ENCODE results near the gene DEFB112. TPM values are rescaled to one million over a fixed set of nuclear protein-coding genes. Genes with fewer than 3 reads are reported as not detected.

The DEFB112 gene
- total RNA-seq, 2 experiments from 2014 or later = not detected

GRCh38 chr6:50070101-50070500 lies 20.4 kb upstream of the DEFB112 start:
- ChIA-PET CTCF (ENCODE audit: unreplicated experiment) (no interaction called here), POLR2A (no interaction called here)
- intact Hi-C loops (cut with micrococcal nuclease; ENCODE audit: unreplicated experiment) = no loop called here
- no peaks in the 10 kb centered on the region for H3K79me2 ChIP-seq (ENCODE audit: insufficient read depth, low read depth, low read length)
- no peaks in the 10 kb centered on the region for H3K4me1 ChIP-seq (ENCODE audit: insufficient read depth, low read length, poor library complexity, severe bottlenecking)
- no peak overlapping the region for H3K27ac ChIP-seq (ENCODE audit: low read depth, low read length, poor library complexity, severe bottlenecking)
- no peaks in the 10 kb centered on the region for H4K20me1 ChIP-seq (ENCODE audit: insufficient read depth, low read length)
- no peak overlapping the region for H2AFZ ChIP-seq (ENCODE audit: low read length)
- no peaks in the 10 kb centered on the region for H3K9me2 ChIP-seq (ENCODE audit: insufficient read depth, low read length)
- BruUV-seq (replicated peaks) = no TSS peak
- H3K36me3 ChIP-seq (ENCODE audit: insufficient read depth, low read length) = no peaks in the 10 kb centered on the region
- H3K4me2 ChIP-seq (ENCODE audit: low read length) = no peak overlapping the region
- no peak for DNase-seq (ENCODE audit: low spot score)
- H3K9me3 ChIP-seq (ENCODE audit: low read length) = no peaks in the 10 kb centered on the region
- TF ChIP-seq CTCF (conservative IDR thresholded peaks at IDR 0.05; ENCODE audit: low read length) (no peak), EZH2phosphoT487 (IDR thresholded peaks at IDR 0.05; ENCODE audit: borderline replicate concordance, low read depth, low read length) (no peak)
- no peak overlapping the region for H3K4me3 ChIP-seq (ENCODE audit: low read depth, low read length, poor library complexity, severe bottlenecking)

- H3K9me2 ChIP-seq (ENCODE audit: insufficient read depth, low read length) = no peaks in the 10 kb centered on the region
- H3K4me1 ChIP-seq (ENCODE audit: insufficient read depth, low read length, poor library complexity, severe bottlenecking) = no peaks in the 10 kb centered on the region
- no peak for DNase-seq (ENCODE audit: low spot score)
- H3K9me3 ChIP-seq (ENCODE audit: low read length) = no peaks in the 10 kb centered on the region
- H3K36me3 ChIP-seq (ENCODE audit: insufficient read depth, low read length) = no peaks in the 10 kb centered on the region
- no TSS peak for BruUV-seq (replicated peaks)
- H3K79me2 ChIP-seq (ENCODE audit: insufficient read depth, low read depth, low read length) = no peaks in the 10 kb centered on the region
- no peak overlapping the region for H3K27ac ChIP-seq (ENCODE audit: low read depth, low read length, poor library complexity, severe bottlenecking)
- CTCF ChIA-PET (ENCODE audit: unreplicated experiment) = no interaction called here
- intact Hi-C loops (cut with micrococcal nuclease; ENCODE audit: unreplicated experiment) = no loop called here
- POLR2A ChIA-PET = no interaction called here
- TF ChIP-seq EZH2phosphoT487 (IDR thresholded peaks at IDR 0.05; ENCODE audit: borderline replicate concordance, low read depth, low read length) = no peak
- peak; percentile 76 for TF ChIP-seq CTCF (conservative IDR thresholded peaks at IDR 0.05; ENCODE audit: low read length)
- H3K4me3 ChIP-seq (ENCODE audit: low read depth, low read length, poor library complexity, severe bottlenecking) = no peak overlapping the region
- H2AFZ ChIP-seq (ENCODE audit: low read length) = no peak overlapping the region
- no peaks in the 10 kb centered on the region for H4K20me1 ChIP-seq (ENCODE audit: insufficient read depth, low read length)
- H3K4me2 ChIP-seq (ENCODE audit: low read length) = no peak overlapping the region
These were observed 12.3 kb upstream of the DEFB112 start for GRCh38 chr6:50062051-50062450.

- H3K79me2 ChIP-seq (ENCODE audit: insufficient read depth, low read depth, low read length) = no peaks in the 10 kb centered on the region
- no peaks in the 10 kb centered on the region for H4K20me1 ChIP-seq (ENCODE audit: insufficient read depth, low read length)
- H3K27ac ChIP-seq (ENCODE audit: low read depth, low read length, poor library complexity, severe bottlenecking) = no peak overlapping the region
- no peak overlapping the region for H3K4me2 ChIP-seq (ENCODE audit: low read length)
- H3K4me3 ChIP-seq (ENCODE audit: low read depth, low read length, poor library complexity, severe bottlenecking) = no peak overlapping the region
- H3K36me3 ChIP-seq (ENCODE audit: insufficient read depth, low read length) = no peaks in the 10 kb centered on the region
- H3K9me2 ChIP-seq (ENCODE audit: insufficient read depth, low read length) = no peaks in the 10 kb centered on the region
- no peaks in the 10 kb centered on the region for H3K4me1 ChIP-seq (ENCODE audit: insufficient read depth, low read length, poor library complexity, severe bottlenecking)
- ChIA-PET POLR2A (no interaction called here), CTCF (ENCODE audit: unreplicated experiment) (no interaction called here)
- no peak overlapping the region for H2AFZ ChIP-seq (ENCODE audit: low read length)
- no peak for DNase-seq (ENCODE audit: low spot score)
- no TSS peak for BruUV-seq (replicated peaks)
- TF ChIP-seq CTCF (conservative IDR thresholded peaks at IDR 0.05; ENCODE audit: low read length) = no peak
- TF ChIP-seq EZH2phosphoT487 (IDR thresholded peaks at IDR 0.05; ENCODE audit: borderline replicate concordance, low read depth, low read length) = no peak
- intact Hi-C loops (cut with micrococcal nuclease; ENCODE audit: unreplicated experiment) = no loop called here
- no peaks in the 10 kb centered on the region for H3K9me3 ChIP-seq (ENCODE audit: low read length)
These were observed 6.5 kb upstream of the DEFB112 start for GRCh38 chr6:50056242-50056641.
